Nephron progenitor cell (in vitro differentiated cells): Measurements from ENCODE around the gene SH3BGRL3.

Experiments
- DNase-seq: peaks from one replicate; pipeline ENCODE4 v3.0.0; 2021
- H3K27ac Mint-ChIP-seq: 2 replicates; pipeline ENCODE4 v1.8.0; 2021; ENCODE audit warnings: mild to moderate bottlenecking, moderate library complexity, mixed read lengths
- H3K27me3 Mint-ChIP-seq: 2 replicates; pipeline ENCODE4 v1.8.0; 2021; ENCODE audit warnings: mild to moderate bottlenecking, low read depth, mixed read lengths; ENCODE audit not compliant: poor library complexity
- H3K36me3 Mint-ChIP-seq: 2 replicates; pipeline ENCODE4 v1.8.0; 2021; ENCODE audit warnings: low read depth, mixed read lengths
- H3K4me1 Mint-ChIP-seq: 2 replicates; pipeline ENCODE4 v1.8.0; 2021; ENCODE audit warnings: mixed read lengths
- H3K4me3 Mint-ChIP-seq: 2 replicates; pipeline ENCODE4 v1.8.0; 2021; ENCODE audit warnings: mild to moderate bottlenecking, moderate library complexity, mixed read lengths
- H3K9me3 Mint-ChIP-seq: 2 replicates; pipeline ENCODE4 v1.8.0; 2021; ENCODE audit warnings: mild to moderate bottlenecking, moderate library complexity, mixed read lengths
- CTCF ChIP-seq: fragments of 200-600 bp; sonication (generic); IDR thresholded peaks from 2 replicates; pipeline ENCODE4 v1.5.0; 2021; ENCODE audit warnings: antibody characterized with exemption

SH3BGRL3 gene

GRCh38 chr1:26239936-26240335 is 40.0 kb upstream of the SH3BGRL3 start:
- no peak for TF ChIP-seq CTCF
- Mint-ChIP-seq H3K36me3 (peaks cover 57% of the 10 kb centered on the region), H3K9me3 (no peaks in the 10 kb centered on the region), H3K4me3 (no peak overlapping the region), H3K27ac (no peak overlapping the region), H3K4me1 (peaks cover 27% of the 10 kb centered on the region), H3K27me3 (no peaks in the 10 kb centered on the region)
- DNase-seq, result no peak

GRCh38 chr1:26252718-26253117 is 27.2 kb upstream of the SH3BGRL3 start:
- peaks cover 72% of the 10 kb centered on the region for H3K36me3 Mint-ChIP-seq
- H3K9me3 Mint-ChIP-seq, result peaks cover 11% of the 10 kb centered on the region
- peaks cover 8% of the 10 kb centered on the region for H3K4me1 Mint-ChIP-seq
- TF ChIP-seq CTCF, result no peak
- peaks cover 4% of the 10 kb centered on the region for H3K27me3 Mint-ChIP-seq
- no peak overlapping the region for H3K27ac Mint-ChIP-seq
- no peak for DNase-seq
- no peak overlapping the region for H3K4me3 Mint-ChIP-seq

- H3K9me3 Mint-ChIP-seq, result peaks cover 7% of the 10 kb centered on the region
- H3K36me3 Mint-ChIP-seq, result peaks cover 72% of the 10 kb centered on the region
- DNase-seq, result no peak
- TF ChIP-seq CTCF, result no peak
- peaks cover 8% of the 10 kb centered on the region for H3K4me1 Mint-ChIP-seq
- H3K4me3 Mint-ChIP-seq, result no peak overlapping the region
- peak overlapping the region; percentile 83 for H3K27ac Mint-ChIP-seq
- H3K27me3 Mint-ChIP-seq, result peaks cover 4% of the 10 kb centered on the region
Observed at GRCh38 chr1:26254404-26254803, 25.5 kb upstream of the SH3BGRL3 start.

- Mint-ChIP-seq H3K9me3 (no peaks in the 10 kb centered on the region), H3K27ac (no peak overlapping the region), H3K4me1 (peaks cover 8% of the 10 kb centered on the region), H3K27me3 (no peaks in the 10 kb centered on the region), H3K36me3 (peaks cover 72% of the 10 kb centered on the region), H3K4me3 (no peak overlapping the region)
- TF ChIP-seq CTCF, result no peak
- DNase-seq, result no peak
Observed at GRCh38 chr1:26257222-26257621, 22.7 kb upstream of the SH3BGRL3 start.

GRCh38 chr1:26259005-26259404 is 20.9 kb upstream of the SH3BGRL3 start:
- Mint-ChIP-seq H3K4me1 (peaks cover 5% of the 10 kb centered on the region), H3K4me3 (no peak overlapping the region), H3K36me3 (peaks cover 82% of the 10 kb centered on the region), H3K27me3 (no peaks in the 10 kb centered on the region), H3K27ac (no peak overlapping the region), H3K9me3 (no peaks in the 10 kb centered on the region)
- no peak for DNase-seq
- TF ChIP-seq CTCF, result no peak

- Mint-ChIP-seq H3K27ac (no peak overlapping the region), H3K27me3 (no peaks in the 10 kb centered on the region), H3K4me1 (no peaks in the 10 kb centered on the region), H3K9me3 (no peaks in the 10 kb centered on the region), H3K4me3 (no peak overlapping the region), H3K36me3 (peaks cover 87% of the 10 kb centered on the region)
- no peak for TF ChIP-seq CTCF
- DNase-seq, result no peak
Observed at GRCh38 chr1:26259578-26259977, 20.3 kb upstream of the SH3BGRL3 start.
